ENCODE data around the gene SGK1.
"Not testable (repeated sequence)": the region's sequence is repeated elsewhere in the genome, so short reads cannot be mapped to it uniquely, and the experiment has no call there.

SGK1 gene

GRCh38 chr6:134287859-134288537 is 29.9 kb downstream of the SGK1 start:
- no peak for DNase-seq (ENCODE audit: low read depth in 1 of 2, low spot score in 1 of 2)
- no peak for TF ChIP-seq JUND (IDR thresholded peaks at IDR 0.05; ENCODE audit: low read depth)
- in situ Hi-C loops (cut with HindIII; ENCODE audit: low pct_unique_long_range_greater_than_20kb, low sequenced_read_pairs) = no loop called here

DNA sequence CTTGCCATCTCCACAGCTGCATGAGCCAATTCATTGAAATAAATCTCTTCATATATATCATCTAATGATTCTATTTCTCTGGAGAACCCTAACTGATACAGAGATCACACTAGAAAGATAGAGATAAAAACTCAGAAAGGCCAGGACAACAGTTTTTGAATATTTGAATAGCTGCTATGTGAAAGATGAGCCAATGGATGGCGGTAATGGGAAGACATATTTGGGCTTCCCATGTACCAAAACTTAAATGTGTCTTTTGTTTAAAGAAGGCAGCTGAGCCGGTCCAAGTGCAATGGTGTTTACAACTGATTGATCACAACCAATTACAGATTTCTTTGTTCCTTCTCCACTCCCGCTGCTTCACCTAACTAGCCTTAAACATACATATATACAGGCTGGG is 35.1 kb downstream of the SGK1 start:
- TF ChIP-seq JUND (IDR thresholded peaks at IDR 0.05; ENCODE audit: low read depth) = no peak
- DNase-seq (ENCODE audit: low read depth in 1 of 2, low spot score in 1 of 2) = peak in 1 of 2 experiments; percentile 2
- in situ Hi-C loops (cut with HindIII; ENCODE audit: low pct_unique_long_range_greater_than_20kb, low sequenced_read_pairs) = no loop called here

DNA sequence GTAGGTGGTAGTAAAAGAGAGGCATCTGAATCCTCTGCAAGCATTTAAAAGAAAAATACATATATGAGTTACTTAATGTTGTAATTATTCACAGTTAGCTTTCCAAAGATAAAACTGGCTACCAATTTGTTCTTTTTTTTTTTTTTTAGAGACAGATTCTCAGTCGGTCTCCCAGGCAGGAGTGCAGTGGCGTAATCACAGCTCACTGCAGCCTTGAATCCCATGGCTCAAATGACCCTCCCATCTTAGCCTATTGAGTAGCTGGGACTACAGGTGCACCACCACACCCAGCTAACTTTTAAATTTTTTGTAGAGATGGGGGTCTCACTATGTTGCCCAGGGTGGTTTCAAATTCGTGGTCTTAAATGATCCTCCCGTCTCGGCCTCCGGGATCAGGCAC is 36.5 kb downstream of the SGK1 start:
- in situ Hi-C loops (cut with HindIII; ENCODE audit: low pct_unique_long_range_greater_than_20kb, low sequenced_read_pairs) = no loop called here
- no peak for DNase-seq (ENCODE audit: low read depth in 1 of 2, low spot score in 1 of 2)
- no peak for TF ChIP-seq JUND (IDR thresholded peaks at IDR 0.05; ENCODE audit: low read depth)

DNA sequence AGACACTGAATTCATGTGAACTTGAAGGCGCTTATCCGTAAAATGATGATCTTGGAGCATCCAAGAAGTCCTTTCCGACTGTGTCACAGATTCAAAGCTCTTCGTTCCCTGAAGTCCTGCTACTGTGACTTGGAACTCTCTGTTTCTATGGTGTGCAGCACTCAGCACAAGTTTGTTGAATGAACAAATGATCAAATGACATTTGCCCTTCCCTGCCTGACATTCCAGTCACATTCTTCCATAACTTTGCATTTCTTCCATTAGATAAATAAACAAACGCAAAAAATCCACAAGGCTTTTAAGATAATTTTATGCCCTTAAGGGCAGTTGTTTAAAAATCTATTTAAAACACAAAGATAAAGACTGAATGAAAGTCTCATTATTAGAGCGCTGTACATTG is 39.9 kb downstream of the SGK1 start:
- TF ChIP-seq JUND (IDR thresholded peaks at IDR 0.05; ENCODE audit: low read depth) = no peak
- no peak for DNase-seq (ENCODE audit: low read depth in 1 of 2, low spot score in 1 of 2)
- in situ Hi-C loops (cut with HindIII; ENCODE audit: low pct_unique_long_range_greater_than_20kb, low sequenced_read_pairs) = no loop called here

DNA sequence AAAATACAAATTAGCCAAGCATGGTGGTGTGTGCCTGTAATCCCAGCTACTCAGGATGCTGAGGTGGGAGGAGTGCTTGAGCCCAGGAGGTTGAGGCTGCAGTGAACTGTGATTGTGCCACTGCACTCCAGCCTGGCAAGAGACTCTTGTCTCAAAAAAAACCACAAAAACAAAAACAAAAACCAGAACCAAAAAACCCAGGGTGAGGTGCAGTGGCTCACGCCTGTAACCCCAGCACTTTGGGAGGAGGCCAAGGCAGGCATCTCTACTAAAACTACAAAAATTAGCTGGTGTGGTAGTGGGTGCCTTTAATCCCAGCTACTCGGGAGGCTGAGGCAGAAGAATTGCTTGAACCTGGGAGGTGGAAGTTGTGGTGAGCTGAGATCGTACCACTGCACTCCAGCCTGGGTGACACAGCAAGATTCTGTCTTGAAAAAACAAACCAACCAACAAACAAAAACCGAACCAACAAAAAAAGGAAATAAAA is 41.0 kb downstream of the SGK1 start:
- in situ Hi-C loops (cut with HindIII; ENCODE audit: low pct_unique_long_range_greater_than_20kb, low sequenced_read_pairs); DNase-seq (ENCODE audit: low read depth in 1 of 2, low spot score in 1 of 2): not testable (repeated sequence)

DNA sequence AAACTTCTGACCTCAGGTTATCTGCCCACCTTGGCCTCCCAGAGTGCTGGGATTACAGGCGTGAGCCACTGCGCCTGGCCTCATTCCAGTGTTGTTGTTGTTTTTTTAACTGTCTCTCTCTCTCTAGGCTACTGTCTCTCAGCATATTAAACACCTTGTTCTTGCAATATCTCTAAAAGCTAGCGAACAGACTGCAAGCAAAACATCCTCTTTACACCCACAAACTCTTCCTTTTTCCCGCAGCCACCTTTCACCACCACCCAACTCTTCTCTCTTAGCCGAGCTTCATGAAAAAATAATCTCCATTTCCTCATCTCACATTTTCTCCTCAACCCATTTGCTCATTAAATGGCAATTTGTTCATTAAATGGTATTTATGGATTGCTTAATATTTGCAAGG is 45.5 kb downstream of the SGK1 start:
- in situ Hi-C loops (cut with HindIII; ENCODE audit: low pct_unique_long_range_greater_than_20kb, low sequenced_read_pairs) = no loop called here
- no peak for DNase-seq (ENCODE audit: low read depth in 1 of 2, low spot score in 1 of 2)
- no peak for TF ChIP-seq JUND (IDR thresholded peaks at IDR 0.05; ENCODE audit: low read depth)

DNA sequence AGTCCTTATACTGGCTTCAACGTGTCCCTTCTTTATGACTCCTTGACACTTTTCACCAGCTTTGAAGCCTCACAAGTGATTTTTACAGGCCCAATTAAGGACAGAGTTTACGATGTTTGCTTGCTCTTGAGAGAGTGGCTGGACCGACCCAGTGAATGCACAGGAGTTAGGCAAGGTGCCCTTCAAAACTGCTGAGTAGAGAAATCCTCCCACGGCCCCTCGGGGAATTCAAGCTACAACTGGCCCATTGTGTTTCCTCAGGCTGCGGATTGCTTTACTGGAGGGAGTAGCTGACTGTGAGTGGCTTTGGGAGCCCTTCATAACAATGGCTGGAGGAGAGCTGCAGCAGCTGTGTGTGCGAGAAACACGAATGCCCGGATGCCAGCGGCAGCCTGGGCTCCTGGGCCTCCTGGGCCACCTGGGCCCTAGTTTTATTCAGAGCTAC is 50.0 kb downstream of the SGK1 start:
- no peak for TF ChIP-seq JUND (IDR thresholded peaks at IDR 0.05; ENCODE audit: low read depth)
- DNase-seq (ENCODE audit: low read depth in 1 of 2, low spot score in 1 of 2) = peak in 1 of 2 experiments; percentile 4
- in situ Hi-C loops (cut with HindIII; ENCODE audit: low pct_unique_long_range_greater_than_20kb, low sequenced_read_pairs) = no loop called here

GRCh38 chr6:134266776-134267175 is 51.1 kb downstream of the SGK1 start:
- in situ Hi-C loops (cut with HindIII; ENCODE audit: low pct_unique_long_range_greater_than_20kb, low sequenced_read_pairs) = no loop called here
- DNase-seq (ENCODE audit: low read depth in 1 of 2, low spot score in 1 of 2) = no peak

GRCh38 chr6:134261766-134262165 is 56.1 kb downstream of the SGK1 start:
- no peak for DNase-seq (ENCODE audit: low read depth in 1 of 2, low spot score in 1 of 2)
- in situ Hi-C loops (cut with HindIII; ENCODE audit: low pct_unique_long_range_greater_than_20kb, low sequenced_read_pairs) = no loop called here
- no peak for TF ChIP-seq JUND (IDR thresholded peaks at IDR 0.05; ENCODE audit: low read depth)

More at GRCh38 chr6:134266776-134267175, 51.1 kb downstream of the SGK1 start:
- TF ChIP-seq JUND (IDR thresholded peaks at IDR 0.05; ENCODE audit: low read depth) = no peak

DNA sequence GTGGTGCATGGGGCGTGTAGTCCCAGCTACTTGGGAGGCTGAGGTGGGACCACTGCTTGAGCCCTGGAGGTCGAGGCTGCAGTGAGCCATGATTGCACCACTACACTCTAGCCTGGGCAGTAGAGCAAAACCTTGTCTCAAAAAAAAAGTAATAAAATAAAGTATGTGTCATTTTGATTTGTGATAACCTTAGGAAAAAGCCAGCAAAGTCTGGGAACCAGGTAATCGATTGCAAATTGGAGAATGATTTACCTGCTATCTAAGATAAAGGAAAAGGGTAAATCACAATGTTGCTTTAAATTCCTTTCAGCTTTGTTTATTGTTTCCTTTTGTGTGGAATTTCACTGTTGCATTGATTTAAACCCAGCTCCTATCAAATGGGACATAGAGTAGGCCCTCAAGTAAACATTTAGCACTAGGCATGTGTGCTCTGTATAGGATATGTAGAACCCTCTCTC is 59.0 kb downstream of the SGK1 start:
- in situ Hi-C loops (cut with HindIII; ENCODE audit: low pct_unique_long_range_greater_than_20kb, low sequenced_read_pairs) = no loop called here
- no peak for DNase-seq (ENCODE audit: low read depth in 1 of 2, low spot score in 1 of 2)
- TF ChIP-seq JUND (IDR thresholded peaks at IDR 0.05; ENCODE audit: low read depth) = no peak

DNA sequence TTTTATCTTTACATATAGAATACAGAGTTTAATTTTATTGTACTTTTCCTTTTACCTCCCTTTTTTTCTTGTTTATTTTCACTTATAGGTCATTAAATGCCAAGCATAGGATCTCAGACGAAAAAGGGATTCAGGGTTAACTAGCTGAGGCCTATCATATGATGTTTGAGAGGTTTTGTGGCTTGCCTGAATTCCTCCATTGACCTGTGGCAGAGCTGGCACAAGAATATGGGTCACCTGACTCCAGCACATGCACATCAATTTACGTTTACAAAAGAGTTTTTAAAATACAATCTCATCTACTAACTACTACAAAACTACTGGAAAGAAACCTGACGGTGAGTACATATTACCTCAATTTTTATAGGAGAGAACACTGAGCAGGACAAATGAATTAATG is 60.4 kb downstream of the SGK1 start:
- in situ Hi-C loops (cut with HindIII; ENCODE audit: low pct_unique_long_range_greater_than_20kb, low sequenced_read_pairs) = no loop called here
- no peak for TF ChIP-seq JUND (IDR thresholded peaks at IDR 0.05; ENCODE audit: low read depth)
- no peak for DNase-seq (ENCODE audit: low read depth in 1 of 2, low spot score in 1 of 2)

- TF ChIP-seq JUND (IDR thresholded peaks at IDR 0.05; ENCODE audit: low read depth) = no peak
- no peak for DNase-seq (ENCODE audit: low read depth in 1 of 2, low spot score in 1 of 2)
- in situ Hi-C loops (cut with HindIII; ENCODE audit: low pct_unique_long_range_greater_than_20kb, low sequenced_read_pairs) = no loop called here
Measured at GRCh38 chr6:134256862-134257261, 61.0 kb downstream of the SGK1 start.

DNA sequence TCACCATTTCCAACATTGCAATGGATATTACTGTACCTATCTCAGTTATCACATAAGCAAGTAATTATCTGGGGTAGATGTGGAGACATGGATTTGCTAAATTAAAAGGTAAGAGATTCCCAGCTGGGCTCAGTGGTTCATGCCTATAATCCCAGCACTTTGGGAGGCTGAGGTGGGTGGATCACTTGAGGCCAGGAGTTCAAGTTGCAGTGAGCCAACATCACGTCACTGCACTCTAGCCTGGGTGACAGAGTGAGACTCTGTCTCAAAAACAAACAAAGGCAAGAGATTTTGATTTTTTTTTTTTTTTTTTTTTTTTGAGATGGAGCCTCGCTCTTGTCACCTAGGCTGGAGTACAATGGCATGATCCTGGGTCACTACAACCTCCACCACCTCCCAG is 62.6 kb downstream of the SGK1 start:
- in situ Hi-C loops (cut with HindIII; ENCODE audit: low pct_unique_long_range_greater_than_20kb, low sequenced_read_pairs) = not testable (repeated sequence)

GRCh38 chr6:134254118-134254517 is 63.8 kb downstream of the SGK1 start:
- in situ Hi-C loops (cut with HindIII; ENCODE audit: low pct_unique_long_range_greater_than_20kb, low sequenced_read_pairs) = no loop called here
- TF ChIP-seq JUND (IDR thresholded peaks at IDR 0.05; ENCODE audit: low read depth) = no peak
- DNase-seq (ENCODE audit: low read depth in 1 of 2, low spot score in 1 of 2) = no peak

More for the DNA sequence above, 62.6 kb downstream of the SGK1 start:
- not testable (repeated sequence) for DNase-seq (ENCODE audit: low read depth in 1 of 2, low spot score in 1 of 2)
